CD1c-positive myeloid dendritic cell (primary cell): ENCODE measurements around the gene RBMS1.

Experiments
- DNase-seq: peaks from one replicate; pipeline ENCODE4 v3.0.0-alpha.2; 2016; ENCODE audit errors: extremely low spot score

Gene RBMS1

DNA sequence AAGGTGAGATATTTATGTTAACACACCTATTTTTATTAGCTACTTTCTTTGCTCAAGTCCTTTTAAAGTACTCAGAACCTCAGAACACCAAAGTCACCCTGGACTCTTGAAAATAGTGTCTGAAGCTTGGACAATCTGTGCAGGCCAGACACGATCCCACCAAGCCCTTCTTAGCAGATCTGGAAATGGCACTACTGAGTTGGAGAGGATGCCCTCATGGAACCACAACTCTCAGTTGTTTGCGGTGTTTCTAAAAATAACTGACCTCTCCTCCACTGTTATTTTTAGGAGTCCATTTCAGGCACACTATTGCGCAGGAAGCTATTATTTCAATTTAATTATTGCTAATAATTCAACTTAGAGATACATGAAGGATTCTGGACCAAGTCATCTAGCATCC, 190.1 kb downstream of the RBMS1 start:
- DNase-seq, result no peak

- DNase-seq, result no peak
Measured at GRCh38 chr2:160303076-160303475, 190.5 kb downstream of the RBMS1 start.

GRCh38 chr2:160301420-160301819, 192.2 kb downstream of the RBMS1 start:
- DNase-seq, result no peak

DNA sequence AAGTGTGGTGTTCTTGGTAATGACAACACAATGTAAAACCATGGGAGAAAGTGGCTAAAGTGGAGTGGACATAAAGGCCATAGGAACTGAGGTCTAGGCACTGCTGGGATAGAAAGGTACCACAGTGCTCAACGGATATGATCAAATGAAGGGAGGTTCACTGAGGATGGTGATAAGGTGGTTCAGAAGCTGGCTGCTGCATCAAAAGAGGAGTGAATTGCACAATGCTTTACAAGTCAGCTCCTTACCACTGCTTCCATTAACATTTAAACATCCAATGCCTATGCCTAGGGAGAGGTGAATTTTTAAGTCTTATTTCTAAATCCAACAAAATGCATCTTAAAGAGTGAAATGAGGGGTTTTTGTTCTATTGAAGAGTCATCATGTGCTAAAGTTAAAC, 193.4 kb downstream of the RBMS1 start:
- DNase-seq, result no peak

DNA sequence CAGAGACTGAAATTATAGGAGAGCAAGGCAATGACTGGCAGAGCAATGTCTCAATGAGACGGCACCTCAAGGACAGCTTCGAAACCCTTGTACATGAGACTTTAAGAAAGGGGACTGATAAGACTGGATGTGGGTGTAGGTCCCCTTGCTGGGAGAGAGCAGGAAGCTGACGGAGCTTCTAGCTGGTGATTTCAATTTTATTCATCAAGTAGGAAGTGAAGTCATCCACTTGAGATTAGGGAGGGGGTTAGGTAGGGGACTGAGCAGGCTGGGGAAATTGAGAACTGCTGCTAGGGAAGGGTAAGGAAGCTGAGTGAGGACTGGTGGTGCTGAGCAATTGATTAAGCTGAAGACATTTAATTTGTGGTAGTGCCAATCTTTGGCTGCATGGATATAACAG, 194.1 kb downstream of the RBMS1 start:
- peak; percentile 53 for DNase-seq

- DNase-seq, result no peak
Measured at GRCh38 chr2:160298960-160299359, 194.6 kb downstream of the RBMS1 start.

- no peak for DNase-seq
Measured at GRCh38 chr2:160295519-160296207, 197.9 kb downstream of the RBMS1 start.

DNA sequence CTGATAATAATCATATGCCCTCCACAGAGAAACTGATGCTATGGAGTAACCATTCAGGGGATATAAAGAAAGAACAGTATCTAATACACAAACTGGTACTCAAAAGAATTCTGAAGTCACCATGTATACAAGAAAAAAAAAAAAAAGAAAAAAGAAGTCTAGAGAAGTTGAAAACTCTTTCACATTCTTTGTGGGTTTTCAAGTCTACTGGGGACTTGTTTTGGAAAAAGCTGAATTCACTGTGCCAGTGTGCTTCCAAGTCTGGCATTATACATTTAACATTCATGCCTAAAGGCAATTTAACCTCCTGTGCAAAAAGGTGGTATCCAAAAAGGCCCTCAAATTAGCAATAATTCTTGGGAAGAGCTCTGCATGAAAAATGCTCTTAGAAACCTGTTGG, 198.7 kb downstream of the RBMS1 start:
- DNase-seq, result no peak

DNA sequence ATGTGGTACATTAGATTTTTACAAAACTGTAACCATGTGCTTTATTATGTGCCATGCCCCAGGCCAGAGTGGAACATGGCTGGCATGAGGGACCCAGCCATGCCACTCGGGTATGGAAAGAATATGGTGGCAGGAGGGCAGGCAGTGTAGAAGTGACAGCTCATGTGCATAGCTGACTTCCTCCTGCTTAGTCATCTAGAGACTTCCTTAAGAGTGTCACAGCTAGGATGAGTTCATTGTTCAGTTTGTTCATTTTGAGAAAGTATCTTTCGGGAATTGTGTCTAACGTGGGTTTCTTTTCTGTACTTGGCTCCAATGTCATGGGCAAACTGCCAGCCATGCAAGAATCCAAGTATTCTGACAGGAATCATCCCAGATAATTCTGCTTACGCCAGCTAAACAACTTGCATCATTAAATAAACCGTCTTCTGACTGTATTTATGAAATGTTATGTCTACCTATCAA, 199.2 kb downstream of the RBMS1 start:
- DNase-seq, result peak; percentile 85

DNA sequence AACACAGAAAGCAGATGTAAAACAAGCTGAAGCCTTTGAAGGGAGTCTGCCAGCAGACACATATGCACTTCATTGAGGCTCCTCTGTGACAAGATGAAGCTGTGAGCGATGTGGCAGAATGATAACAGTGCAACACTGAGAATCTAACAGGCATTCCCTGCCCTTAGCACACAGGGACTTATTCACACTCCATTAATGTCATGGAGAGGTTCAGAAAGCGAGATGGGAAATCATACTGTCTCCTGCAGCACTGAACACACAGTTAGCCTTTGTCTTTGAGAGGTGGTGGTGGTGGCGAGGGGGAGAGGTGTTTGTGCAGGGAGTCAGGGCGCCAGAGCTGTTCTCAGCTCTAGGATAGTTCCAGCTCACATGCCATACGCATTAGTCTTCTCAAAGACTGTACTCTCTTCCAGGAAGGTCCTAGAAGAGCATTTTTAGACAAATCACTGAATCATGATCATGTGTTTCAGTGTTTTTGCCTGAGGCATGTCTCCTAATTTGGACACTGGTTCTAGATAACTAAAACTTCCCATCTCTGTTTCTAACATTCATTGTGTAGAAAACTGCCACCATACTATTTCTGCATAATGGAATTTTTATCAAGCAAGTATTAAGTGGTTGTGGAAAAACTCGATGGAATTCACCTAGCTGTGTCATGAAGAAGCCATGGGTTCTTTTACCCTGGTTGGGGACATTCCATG, 200.1 kb downstream of the RBMS1 start:
- no peak for DNase-seq

DNA sequence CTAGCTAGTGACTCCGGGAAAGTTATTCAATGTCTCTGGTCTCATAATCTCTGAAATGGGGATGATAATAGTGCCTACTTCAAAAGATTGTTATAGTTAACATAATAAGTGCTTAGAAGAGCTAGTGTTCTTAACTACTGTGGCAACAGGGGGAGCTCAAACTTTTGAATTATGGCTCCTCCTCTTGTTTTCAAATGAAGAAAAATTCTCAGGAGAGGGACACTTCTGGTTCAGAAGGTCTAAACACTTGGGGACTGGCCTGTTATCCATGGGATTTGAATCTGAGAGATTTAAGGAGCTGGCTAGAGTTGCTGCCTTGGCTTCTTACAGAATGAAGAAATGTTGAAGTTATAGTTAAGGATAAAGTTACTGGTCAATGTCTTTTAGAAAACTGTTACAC, 201.4 kb downstream of the RBMS1 start:
- no peak for DNase-seq

DNA sequence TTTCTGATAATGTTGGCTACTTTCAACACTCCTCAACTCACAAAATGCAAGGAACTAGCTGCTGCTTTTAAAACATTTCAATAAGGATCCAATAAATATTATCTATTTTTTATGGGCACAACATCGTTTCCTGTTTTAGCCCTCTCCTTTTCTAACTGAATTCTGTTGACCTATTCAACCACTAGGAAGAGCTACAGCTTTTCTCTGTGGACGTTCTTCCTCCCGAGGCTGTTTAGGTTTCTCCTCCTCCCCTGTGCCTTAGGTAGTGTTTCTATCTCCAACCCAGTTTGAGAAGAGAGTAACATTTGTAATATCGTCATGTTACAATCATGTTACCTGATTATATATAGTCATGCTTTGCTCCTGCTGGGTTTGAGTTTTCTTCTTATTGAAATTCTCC, 202.2 kb downstream of the RBMS1 start:
- DNase-seq, result no peak

DNA sequence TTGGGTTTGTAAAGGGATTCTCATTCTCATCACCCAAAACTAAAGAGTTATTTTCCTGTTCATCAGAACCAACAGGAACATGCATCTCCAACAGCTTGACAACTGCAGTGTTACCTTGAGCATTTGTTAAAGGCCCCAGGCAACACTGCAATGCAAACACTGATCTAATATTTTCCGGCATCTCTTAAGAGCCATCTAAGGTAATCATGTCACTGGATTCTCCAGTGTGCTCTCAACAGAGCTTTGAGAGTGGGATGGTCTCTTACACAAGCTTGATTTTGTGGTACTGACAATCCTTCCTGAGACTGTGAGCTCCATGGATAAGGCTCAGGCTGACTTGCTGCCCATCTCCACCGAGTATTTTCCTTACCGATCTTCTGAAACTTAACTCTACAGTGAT, 203.0 kb downstream of the RBMS1 start:
- no peak for DNase-seq

- no peak for DNase-seq
Measured at GRCh38 chr2:160289831-160290230, 203.8 kb downstream of the RBMS1 start.

- DNase-seq, result peak; percentile 59
Measured at GRCh38 chr2:160289126-160289525, 204.5 kb downstream of the RBMS1 start.

DNA sequence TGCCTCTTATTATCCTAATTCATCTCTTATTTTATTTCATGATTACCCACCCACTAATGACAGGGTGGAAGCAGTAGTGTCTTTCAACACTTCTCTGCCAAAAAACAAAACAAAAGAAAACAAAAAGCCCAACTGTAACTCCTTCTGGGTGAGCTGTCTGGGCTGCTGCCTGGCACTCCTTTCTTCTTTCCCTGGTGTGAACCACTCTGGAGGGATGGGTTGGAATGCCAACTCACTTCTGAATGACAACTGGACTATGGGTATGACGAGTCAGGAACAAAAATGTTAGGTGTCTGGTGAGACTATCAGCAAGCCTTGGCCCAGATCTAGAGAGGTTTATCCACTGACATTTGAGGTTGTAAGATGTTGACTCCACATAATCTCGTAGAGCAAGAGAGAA, 205.3 kb downstream of the RBMS1 start:
- DNase-seq, result no peak

GRCh38 chr2:160287476-160287875, 206.1 kb downstream of the RBMS1 start:
- DNase-seq, result no peak

DNA sequence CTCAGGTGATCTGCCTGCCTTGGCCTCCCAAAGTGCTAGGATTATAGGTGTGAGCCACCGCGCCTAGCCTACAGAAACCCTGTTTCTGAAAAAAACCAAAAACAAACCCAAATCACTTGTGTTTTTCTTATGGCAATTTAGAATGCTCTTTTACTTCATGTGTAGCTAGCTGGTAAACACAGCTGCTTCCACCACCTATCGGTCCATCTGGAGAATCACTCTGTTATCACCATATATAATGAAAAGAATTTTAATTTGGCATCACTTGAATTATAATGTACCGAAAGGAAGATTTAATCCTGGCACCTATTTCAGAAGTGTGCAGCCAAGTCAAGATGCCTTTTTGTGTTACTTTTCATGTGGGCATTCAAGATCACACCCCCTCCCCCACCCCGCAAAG, 207.1 kb downstream of the RBMS1 start:
- DNase-seq, result no peak

GRCh38 chr2:160283675-160284074, 209.9 kb downstream of the RBMS1 start:
- no peak for DNase-seq

- DNase-seq, result no peak
Measured at GRCh38 chr2:160282063-160282580, 211.5 kb downstream of the RBMS1 start.

GRCh38 chr2:160281213-160281612, 212.4 kb downstream of the RBMS1 start:
- DNase-seq, result no peak

DNA sequence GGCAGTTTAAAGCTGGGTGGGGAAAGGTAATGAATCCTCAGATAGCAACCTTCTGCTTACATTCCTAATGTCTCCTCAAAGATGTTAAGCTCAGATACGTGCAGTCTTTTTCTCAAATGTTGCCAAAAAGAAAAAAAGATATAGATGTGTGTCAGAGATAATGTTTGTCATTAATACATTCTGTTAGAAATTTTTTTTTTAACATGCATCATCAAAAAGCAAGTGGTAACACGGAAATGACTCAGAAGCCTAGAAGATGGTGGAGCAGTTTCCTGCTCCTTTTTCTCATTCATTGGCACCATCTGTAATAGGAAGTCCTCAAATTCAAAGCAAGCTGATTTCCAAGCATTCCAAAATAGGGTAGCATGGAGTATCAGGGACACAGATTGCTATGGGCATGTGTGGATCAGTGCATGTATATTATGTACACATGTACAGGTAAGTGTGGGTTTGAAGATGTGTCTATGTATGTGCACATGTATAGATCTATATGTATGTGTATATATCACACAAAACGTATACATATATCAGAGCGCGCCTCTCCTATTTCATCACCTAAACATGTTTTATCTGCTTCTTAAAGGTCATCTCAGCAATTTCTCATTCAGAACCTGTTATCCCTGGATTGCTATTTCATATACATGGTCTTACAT, 213.7 kb downstream of the RBMS1 start:
- no peak for DNase-seq

- peak; percentile 23 for DNase-seq
Measured at GRCh38 chr2:160278879-160279177, 214.8 kb downstream of the RBMS1 start.
